EH (cell line): Measurements from ENCODE around the gene TENT5A.
A peak's percentile ranks its signal among the peaks of the same experiment; 100 is the strongest.

Source experiments
- DNase-seq: peaks from one replicate; pipeline ENCODE4 v3.0.0-alpha.2; 2015; ENCODE audit warnings: low read depth

Gene TENT5A

DNA sequence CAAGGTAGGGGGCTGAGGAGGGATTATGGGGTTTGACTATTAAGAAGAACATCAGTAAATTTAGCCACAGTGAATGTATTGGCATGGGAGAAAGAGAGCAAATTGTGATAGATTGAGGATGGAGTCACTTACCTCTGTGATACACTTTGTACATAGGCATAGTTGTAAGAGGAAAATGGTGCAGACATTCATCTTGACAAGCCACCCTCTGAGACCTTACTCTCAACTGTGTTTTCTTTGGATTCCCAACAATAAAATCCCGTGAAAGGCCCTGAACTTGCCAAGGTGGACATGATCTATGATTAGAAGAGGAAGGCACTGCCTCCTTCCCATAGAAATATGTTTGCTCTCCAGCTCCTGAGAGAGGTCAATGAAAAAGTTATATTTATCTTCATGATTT is 18.6 kb upstream of the TENT5A start:
- DNase-seq: no peak

DNA sequence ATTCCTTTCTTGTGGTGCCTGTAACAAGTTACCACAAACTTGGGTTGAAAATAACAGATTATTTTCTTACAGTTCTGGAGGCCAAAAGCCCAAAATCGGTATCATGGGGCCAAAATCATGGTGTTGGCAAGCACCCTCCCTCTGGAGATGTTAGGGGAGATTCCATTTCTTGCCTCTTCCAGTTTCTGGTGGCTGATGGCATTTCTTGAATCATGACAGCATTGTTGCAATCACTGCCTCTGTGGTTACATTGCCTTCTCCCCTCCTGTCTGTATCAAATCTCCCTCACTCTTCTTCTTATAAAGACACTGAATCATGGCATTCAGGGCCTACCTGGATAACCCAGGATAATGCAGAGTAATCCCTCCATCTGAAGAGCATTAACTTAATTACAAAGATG is 17.9 kb upstream of the TENT5A start:
- peak; percentile 36 for DNase-seq

DNA sequence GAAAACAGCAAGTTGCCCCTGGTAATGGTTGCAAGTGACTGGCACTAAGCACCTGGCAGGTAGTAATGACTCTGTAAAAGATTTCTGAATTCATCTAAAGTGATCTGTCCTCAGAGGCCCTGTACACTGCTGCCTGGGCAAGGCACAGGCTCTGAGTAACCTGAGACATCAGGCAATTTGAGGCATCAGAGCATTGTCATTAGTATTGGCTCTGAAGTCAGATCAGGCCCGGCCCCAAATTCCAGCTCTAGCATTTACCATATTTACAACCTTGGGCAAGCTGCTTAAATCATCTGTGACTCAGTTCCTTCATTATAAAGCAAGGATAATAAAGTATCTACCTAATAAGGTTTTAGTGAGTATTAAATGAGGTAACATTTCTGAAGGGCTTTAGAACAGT is 17.3 kb upstream of the TENT5A start:
- DNase-seq: peak; percentile 84

- peak; percentile 25 for DNase-seq
Measured at GRCh38 chr6:81768150-81768942, 15.9 kb upstream of the TENT5A start.

GRCh38 chr6:81767163-81767891 is 14.8 kb upstream of the TENT5A start:
- DNase-seq: peak; percentile 96

- peak; percentile 96 for DNase-seq
Measured at GRCh38 chr6:81766482-81767069, 14.1 kb upstream of the TENT5A start.

GRCh38 chr6:81764531-81764930 is 12.1 kb upstream of the TENT5A start:
- no peak for DNase-seq

DNA sequence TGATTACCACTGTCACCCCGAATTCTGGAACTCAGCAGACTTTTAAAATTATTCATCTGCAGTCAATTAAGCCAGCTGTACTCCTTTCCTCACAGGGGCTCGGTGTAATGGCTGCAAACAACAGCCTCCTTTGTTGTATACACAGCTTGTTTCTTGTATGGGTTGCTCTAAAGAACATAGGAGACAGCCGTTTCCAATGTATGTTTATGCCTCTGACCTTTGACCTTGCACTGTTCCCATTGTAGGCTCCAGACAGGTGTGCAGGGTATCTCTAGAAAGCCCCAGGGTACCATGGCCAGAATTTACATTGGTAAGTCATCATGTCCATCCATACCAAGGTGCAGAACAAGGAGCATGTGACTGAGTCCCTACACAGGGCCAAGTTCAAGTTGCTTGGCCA is 11.5 kb upstream of the TENT5A start:
- DNase-seq: no peak

DNA sequence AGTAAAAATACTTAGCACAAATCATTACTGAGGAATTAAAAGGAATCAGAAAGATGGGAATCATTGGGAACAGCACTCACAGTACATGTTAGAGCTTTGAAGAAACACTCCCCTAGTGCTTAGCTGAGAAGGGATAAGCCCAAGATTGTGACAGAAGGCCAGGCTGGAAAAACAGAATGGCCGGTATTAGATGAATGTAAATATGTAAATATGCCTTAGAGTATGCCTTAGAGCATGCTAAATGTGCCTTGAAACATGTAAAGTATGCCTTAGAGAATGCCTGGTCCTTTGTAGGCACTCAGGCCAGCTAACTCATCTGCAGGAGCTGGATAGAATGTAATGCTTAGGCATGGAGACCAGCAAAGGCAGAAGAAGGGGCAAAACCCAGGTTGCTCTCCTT is 10.6 kb upstream of the TENT5A start:
- DNase-seq: peak; percentile 58

DNA sequence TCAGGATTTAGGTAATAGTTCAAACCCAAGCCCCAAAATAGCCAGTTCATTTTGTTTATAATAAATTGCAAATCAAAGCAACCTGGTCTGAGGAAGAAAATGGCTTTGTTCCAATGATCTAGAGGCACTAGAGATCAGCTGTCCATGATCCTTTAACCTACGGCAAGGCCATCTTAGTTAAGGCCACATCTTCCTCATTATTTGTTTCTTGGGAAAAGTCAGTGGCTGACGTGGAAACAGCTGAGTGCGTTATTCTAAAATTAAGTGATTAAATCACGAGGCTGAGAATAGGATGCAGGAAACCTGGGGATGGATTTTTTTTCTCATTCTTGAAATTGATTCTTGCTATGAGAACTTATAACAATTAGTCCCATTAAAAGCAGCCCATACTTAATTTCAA is 10.1 kb upstream of the TENT5A start:
- peak; percentile 29 for DNase-seq

DNA sequence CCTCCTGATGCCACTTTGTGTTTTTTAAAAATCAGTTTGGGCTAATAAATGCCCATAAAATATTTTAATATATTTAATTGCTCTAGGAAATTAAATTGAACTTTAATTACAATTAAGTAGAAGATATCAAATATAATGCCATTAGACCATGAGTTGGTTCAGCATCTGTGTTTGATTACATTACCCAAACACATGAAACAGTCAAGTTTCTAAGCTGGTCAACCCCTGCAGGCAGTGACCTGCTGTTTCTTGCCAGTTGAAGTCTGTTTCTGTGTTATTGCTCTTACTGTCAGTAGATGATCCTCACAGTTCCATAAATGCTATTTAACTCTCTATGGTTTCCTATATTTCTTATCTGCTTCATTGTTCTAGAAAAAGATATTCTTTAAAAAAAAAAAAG is 9.7 kb upstream of the TENT5A start:
- peak; percentile 62 for DNase-seq

DNA sequence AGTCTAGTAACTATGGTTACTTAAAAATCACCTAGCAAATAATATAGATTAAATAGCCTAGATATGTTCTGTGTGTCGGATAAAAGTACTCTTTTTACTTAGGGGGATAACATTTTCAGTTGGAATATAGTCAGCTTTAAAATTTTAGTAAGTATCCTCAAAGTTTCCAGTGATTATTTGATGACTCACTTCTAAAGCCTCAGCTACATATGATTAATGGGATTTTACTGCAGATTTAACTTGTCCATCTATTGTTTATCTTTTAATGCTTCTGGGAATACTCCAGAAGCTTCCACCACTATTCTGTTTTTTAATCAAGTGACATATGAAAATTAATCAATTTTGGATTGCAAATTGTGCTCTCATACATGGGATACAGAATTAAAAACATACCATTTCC is 8.7 kb upstream of the TENT5A start:
- peak; percentile 75 for DNase-seq

- peak; percentile 30 for DNase-seq
Measured at GRCh38 chr6:81759782-81760181, 7.3 kb upstream of the TENT5A start.

GRCh38 chr6:81758221-81758620 is 5.7 kb upstream of the TENT5A start:
- no peak for DNase-seq

- DNase-seq: no peak
Measured at GRCh38 chr6:81756690-81757089, 4.2 kb upstream of the TENT5A start.

DNA sequence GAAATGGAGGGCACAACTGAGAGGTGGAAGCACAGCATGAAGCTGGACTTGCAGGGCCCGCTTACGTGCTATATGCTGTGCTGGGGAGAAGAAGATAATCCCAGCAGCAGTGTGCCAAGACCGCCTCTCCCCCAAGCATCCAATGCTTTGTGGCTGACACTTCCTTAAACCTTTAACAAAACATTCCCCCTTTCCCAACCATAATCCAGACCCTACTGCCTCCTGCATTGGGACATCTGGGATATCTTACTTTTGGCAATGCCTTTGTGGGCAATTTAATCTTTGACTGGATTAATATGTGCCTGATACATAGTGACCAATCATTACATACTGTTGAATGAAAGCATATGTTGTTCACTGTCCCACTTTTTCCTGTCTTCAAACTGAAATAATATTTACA is 3.1 kb upstream of the TENT5A start:
- no peak for DNase-seq

GRCh38 chr6:81754906-81755305 is 2.4 kb upstream of the TENT5A start:
- no peak for DNase-seq

GRCh38 chr6:81753711-81754577 is 1.5 kb upstream of the TENT5A start:
- DNase-seq: peak; percentile 70

- DNase-seq: peak; percentile 94
Measured at GRCh38 chr6:81752921-81753710, 635 bp upstream of the TENT5A start.

- peak; percentile 66 for DNase-seq
Measured at GRCh38 chr6:81751388-81752083, 945 bp downstream of the TENT5A start.
